CD4-positive, CD25-positive, alpha-beta regulatory T cell (primary cell): Measurements from ENCODE around the gene LOXHD1. TPM values are rescaled to one million over a fixed set of nuclear protein-coding genes. Genes with fewer than 3 reads are reported as not detected.

ENCODE experiments used
- polyA plus RNA-seq, 4 donors: library from polyadenylated mRNA; unstranded; fragments of 300-500 nt; fragmentation: Illumina TruSeq; gene quantifications; one replicate each; pipeline ENCODE4 v1.2.3, GENCODE V29; 2021
- total RNA-seq: library from RNA; stranded (reverse); gene quantifications from one replicate; pipeline ENCODE4 v1.2.3, GENCODE V29; 2022

Gene LOXHD1
- total and polyA plus RNA-seq, 5 donors from 2014 or later, result not detected

Other genes with a start within 250 kb of the LOXHD1 start
- gene ST8SIA5, start 99.8 kb upstream of the LOXHD1 start, total RNA-seq, result not detected
- not detected for gene ST8SIA5, start 99.8 kb upstream of the LOXHD1 start, polyA plus RNA-seq